Measurements from ENCODE around the gene GATB.

GATB gene

GRCh38 chr4:151804821-151805220, 44.0 kb upstream of the GATB start:
- no peak for ATAC-seq
- no peak for TF ChIP-seq TSHZ2 (CRISPR knock-in tag; IDR thresholded peaks at IDR 0.05)

GRCh38 chr4:151804086-151804630, 43.4 kb upstream of the GATB start:
- ATAC-seq = no peak
- no peak for TF ChIP-seq ZNF8 (CRISPR knock-in tag; IDR thresholded peaks at IDR 0.05)
- TF ChIP-seq, protein P1, sequence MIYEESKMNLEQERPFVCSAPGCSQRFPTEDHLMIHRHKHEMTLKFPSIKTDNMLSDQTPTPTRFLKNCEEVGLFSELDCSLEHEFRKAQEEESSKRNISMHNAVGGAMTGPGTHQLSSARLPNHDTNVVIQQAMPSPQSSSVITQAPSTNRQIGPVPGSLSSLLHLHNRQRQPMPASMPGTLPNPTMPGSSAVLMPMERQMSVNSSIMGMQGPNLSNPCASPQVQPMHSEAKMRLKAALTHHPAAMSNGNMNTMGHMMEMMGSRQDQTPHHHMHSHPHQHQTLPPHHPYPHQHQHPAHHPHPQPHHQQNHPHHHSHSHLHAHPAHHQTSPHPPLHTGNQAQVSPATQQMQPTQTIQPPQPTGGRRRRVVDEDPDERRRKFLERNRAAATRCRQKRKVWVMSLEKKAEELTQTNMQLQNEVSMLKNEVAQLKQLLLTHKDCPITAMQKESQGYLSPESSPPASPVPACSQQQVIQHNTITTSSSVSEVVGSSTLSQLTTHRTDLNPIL (CRISPR knock-in tag; IDR thresholded peaks at IDR 0.05; ENCODE audit: low read depth) = no peak
- TF ChIP-seq GLIS3 (CRISPR knock-in tag; IDR thresholded peaks at IDR 0.05) = no peak

DNA sequence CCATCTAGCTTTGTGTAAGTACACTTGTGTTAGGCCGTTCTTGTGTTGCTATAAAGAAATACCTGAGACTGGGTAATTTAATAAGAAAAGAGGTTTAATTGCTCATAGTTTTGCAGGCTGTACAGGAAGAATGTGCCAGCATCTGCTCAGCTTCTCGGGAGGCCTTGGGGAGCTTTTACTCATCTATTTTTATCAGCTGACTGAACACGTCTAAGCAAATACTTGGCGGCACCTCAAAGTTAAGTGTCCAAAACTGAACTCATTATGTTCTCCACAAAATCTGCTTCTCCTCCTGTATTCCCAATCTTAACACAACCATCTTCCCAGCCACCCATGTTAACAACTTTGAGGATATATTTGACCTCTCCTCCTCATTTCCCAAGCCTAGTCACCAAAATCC, 42.4 kb upstream of the GATB start:
- TF ChIP-seq, protein P1 (CRISPR knock-in tag; IDR thresholded peaks at IDR 0.05; ENCODE audit: low read depth) = no peak
- no peak for TF ChIP-seq ZNF70 (CRISPR knock-in tag; IDR thresholded peaks at IDR 0.05)
- no peak for TF ChIP-seq TCF4 (CRISPR knock-in tag; IDR thresholded peaks at IDR 0.05; ENCODE audit: borderline replicate concordance)
- TF ChIP-seq ARNTL (CRISPR knock-in tag; IDR thresholded peaks at IDR 0.05; ENCODE audit: borderline replicate concordance, low read depth) = no peak
- TF ChIP-seq ZC3H10 (CRISPR knock-in tag; IDR thresholded peaks at IDR 0.05) = no peak
- ATAC-seq = no peak

GRCh38 chr4:151801547-151802516, 41.0 kb upstream of the GATB start:
- TF ChIP-seq TSHZ2 (CRISPR knock-in tag; IDR thresholded peaks at IDR 0.05) (no peak), ARNTL (CRISPR knock-in tag; IDR thresholded peaks at IDR 0.05; ENCODE audit: borderline replicate concordance, low read depth) (no peak), OSR1 (CRISPR knock-in tag; IDR thresholded peaks at IDR 0.05) (no peak)
- peak; percentile 93 for ATAC-seq

DNA sequence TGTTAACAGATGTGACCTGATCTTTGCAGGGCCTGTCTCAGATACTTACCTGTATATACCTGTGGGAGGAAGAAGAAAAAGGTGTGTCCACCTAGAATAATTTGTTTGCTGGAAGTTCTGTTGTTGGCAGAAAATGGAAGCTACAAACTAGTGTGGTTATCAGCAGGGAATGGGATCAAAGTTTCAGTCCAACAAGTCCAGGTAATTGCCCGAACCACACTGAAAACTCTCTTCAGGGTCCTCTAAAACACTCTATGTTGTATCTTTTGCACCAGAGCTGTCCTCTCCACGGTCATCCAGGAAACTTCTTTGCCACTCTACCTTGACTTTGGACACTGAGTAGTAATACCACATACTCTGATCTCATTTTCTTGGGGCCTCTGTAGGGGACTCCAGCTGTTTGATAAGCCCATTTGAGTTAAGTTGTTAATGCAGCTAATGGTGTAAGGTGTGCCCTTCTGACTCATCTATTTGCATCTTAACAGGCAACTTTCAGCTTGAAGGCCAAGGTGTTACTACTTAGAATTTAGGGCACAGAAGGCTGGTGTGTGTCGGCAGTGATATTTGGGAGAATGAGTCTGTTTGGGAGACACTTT, 38.7 kb upstream of the GATB start:
- ATAC-seq = no peak
- TF ChIP-seq, protein P2, sequence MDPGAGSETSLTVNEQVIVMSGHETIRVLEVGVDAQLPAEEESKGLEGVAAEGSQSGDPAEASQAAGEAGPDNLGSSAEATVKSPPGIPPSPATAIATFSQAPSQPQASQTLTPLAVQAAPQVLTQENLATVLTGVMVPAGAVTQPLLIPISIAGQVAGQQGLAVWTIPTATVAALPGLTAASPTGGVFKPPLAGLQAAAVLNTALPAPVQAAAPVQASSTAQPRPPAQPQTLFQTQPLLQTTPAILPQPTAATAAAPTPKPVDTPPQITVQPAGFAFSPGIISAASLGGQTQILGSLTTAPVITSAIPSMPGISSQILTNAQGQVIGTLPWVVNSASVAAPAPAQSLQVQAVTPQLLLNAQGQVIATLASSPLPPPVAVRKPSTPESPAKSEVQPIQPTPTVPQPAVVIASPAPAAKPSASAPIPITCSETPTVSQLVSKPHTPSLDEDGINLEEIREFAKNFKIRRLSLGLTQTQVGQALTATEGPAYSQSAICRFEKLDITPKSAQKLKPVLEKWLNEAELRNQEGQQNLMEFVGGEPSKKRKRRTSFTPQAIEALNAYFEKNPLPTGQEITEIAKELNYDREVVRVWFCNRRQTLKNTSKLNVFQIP (CRISPR knock-in tag; IDR thresholded peaks at IDR 0.05; ENCODE audit: borderline replicate concordance, low read depth) = no peak
- TF ChIP-seq ZC3H10 (CRISPR knock-in tag; IDR thresholded peaks at IDR 0.05) (no peak), TSHZ2 (CRISPR knock-in tag; IDR thresholded peaks at IDR 0.05) (no peak), ZFP30 (CRISPR knock-in tag; IDR thresholded peaks at IDR 0.05) (no peak), TCF4 (CRISPR knock-in tag; IDR thresholded peaks at IDR 0.05; ENCODE audit: borderline replicate concordance) (no peak), CSDC2 (CRISPR knock-in tag; IDR thresholded peaks at IDR 0.05) (no peak), GLIS3 (CRISPR knock-in tag; IDR thresholded peaks at IDR 0.05) (no peak), BACH2 (CRISPR knock-in tag; IDR thresholded peaks at IDR 0.05; ENCODE audit: borderline replicate concordance) (no peak), ISL1 (CRISPR knock-in tag; IDR thresholded peaks at IDR 0.05) (no peak)
- TF ChIP-seq, protein P3, sequence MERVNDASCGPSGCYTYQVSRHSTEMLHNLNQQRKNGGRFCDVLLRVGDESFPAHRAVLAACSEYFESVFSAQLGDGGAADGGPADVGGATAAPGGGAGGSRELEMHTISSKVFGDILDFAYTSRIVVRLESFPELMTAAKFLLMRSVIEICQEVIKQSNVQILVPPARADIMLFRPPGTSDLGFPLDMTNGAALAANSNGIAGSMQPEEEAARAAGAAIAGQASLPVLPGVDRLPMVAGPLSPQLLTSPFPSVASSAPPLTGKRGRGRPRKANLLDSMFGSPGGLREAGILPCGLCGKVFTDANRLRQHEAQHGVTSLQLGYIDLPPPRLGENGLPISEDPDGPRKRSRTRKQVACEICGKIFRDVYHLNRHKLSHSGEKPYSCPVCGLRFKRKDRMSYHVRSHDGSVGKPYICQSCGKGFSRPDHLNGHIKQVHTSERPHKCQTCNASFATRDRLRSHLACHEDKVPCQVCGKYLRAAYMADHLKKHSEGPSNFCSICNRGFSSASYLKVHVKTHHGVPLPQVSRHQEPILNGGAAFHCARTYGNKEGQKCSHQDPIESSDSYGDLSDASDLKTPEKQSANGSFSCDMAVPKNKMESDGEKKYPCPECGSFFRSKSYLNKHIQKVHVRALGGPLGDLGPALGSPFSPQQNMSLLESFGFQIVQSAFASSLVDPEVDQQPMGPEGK (CRISPR knock-in tag; IDR thresholded peaks at IDR 0.05; ENCODE audit: borderline replicate concordance) = no peak
